K562 (cell line): Measurements from ENCODE around the gene SP6. TPM values are rescaled to one million over a fixed set of nuclear protein-coding genes. Genes with fewer than 3 reads are reported as not detected.

Experiments
- BRF1 ChIP-seq: IDR thresholded peaks from 3 replicates; pipeline ENCODE4 v1.6.1; 2011; ENCODE audit warnings: borderline replicate concordance, mild to moderate bottlenecking; ENCODE audit not compliant: insufficient read length; ENCODE audit errors: extremely low read depth
- CEBPB ChIP-seq: fragments of 450-650 bp; IDR thresholded peaks from 2 replicates; pipeline ENCODE4 v1.6.1; 2016; ENCODE audit warnings: missing genetic modification characterization, missing compliant biosample characterization
- DIDO1 ChIP-seq: fragments of 450-650 bp; IDR thresholded peaks from 2 replicates; pipeline ENCODE4 v1.6.1; 2016; ENCODE audit warnings: low read depth, missing biosample characterization, missing genetic modification characterization
- FOXK1 ChIP-seq: sonication (generic); formaldehyde crosslinking; IDR thresholded peaks from 2 replicates; pipeline ENCODE4 v1.8.0; 2022; ENCODE audit warnings: missing genetic modification reagents, mild to moderate bottlenecking, borderline replicate concordance
- HNRNPK ChIP-seq: fragments of 200-400 bp; formaldehyde crosslinking; IDR thresholded peaks from one replicate; pipeline ENCODE4 v1.6.1; 2018; ENCODE audit warnings: mild to moderate bottlenecking, low read depth, low read length; ENCODE audit not compliant: poor library complexity, severe bottlenecking
- NEUROD1 ChIP-seq: fragments of 150-350 bp; IDR thresholded peaks from 2 replicates; pipeline ENCODE4 v1.6.1; 2014; ENCODE audit warnings: borderline replicate concordance, low read length, low read depth; ENCODE audit not compliant: partially characterized antibody
- PCBP2 ChIP-seq: fragments of 200-400 bp; formaldehyde crosslinking; IDR thresholded peaks from 2 replicates; pipeline ENCODE4 v1.6.1; 2018; ENCODE audit warnings: low read length, low read depth, mild to moderate bottlenecking, moderate library complexity; ENCODE audit not compliant: poor library complexity, severe bottlenecking
- PML ChIP-seq: IDR thresholded peaks from 2 replicates; pipeline ENCODE4 v1.6.1; 2012; ENCODE audit warnings: low read length, inconsistent platforms
- RBM15 ChIP-seq: fragments of 200-400 bp; formaldehyde crosslinking; IDR thresholded peaks from 2 replicates; pipeline ENCODE4 v1.6.1; 2018; ENCODE audit warnings: mild to moderate bottlenecking, low read length, moderate library complexity; ENCODE audit not compliant: insufficient read depth
- RUNX1 ChIP-seq: sonication (generic); IDR thresholded peaks from 2 replicates; pipeline ENCODE4 v1.6.1; 2016; ENCODE audit warnings: antibody characterized with exemption, low read depth
- SIN3B ChIP-seq: fragments of 450-650 bp; IDR thresholded peaks from 2 replicates; pipeline ENCODE4 v1.6.1; 2017; ENCODE audit warnings: low read depth, mild to moderate bottlenecking, moderate library complexity
- SMARCA5 ChIP-seq: fragments of 450-650 bp; IDR thresholded peaks from 2 replicates; pipeline ENCODE4 v1.6.1; 2016
- TAF1 ChIP-seq: IDR thresholded peaks from 2 replicates; pipeline ENCODE4 v1.6.1; 2011; ENCODE audit warnings: mild to moderate bottlenecking, low read length, moderate library complexity; ENCODE audit not compliant: insufficient read depth, control insufficient read depth, severe bottlenecking; ENCODE audit errors: extremely low read depth
- XRCC4 ChIP-seq: IDR thresholded peaks from one replicate; pipeline ENCODE4 v1.6.1; 2011; ENCODE audit not compliant: insufficient read depth, insufficient read length; ENCODE audit errors: extremely low read depth
- ZNF347 ChIP-seq: fragments of 450-650 bp; formaldehyde crosslinking; IDR thresholded peaks from 2 replicates; pipeline ENCODE4 v1.4.0; 2020; ENCODE audit warnings: low read depth, mild to moderate bottlenecking, moderate library complexity
- ZNF76 ChIP-seq: fragments of 250-450 bp; sonication (Bioruptor Pico); IDR thresholded peaks from 2 replicates; pipeline ENCODE4 v1.4.0; 2020; ENCODE audit warnings: mild to moderate bottlenecking, moderate library complexity, borderline replicate concordance
- ZNF780A ChIP-seq: fragments of 250-450 bp; sonication (Bioruptor Pico); IDR thresholded peaks from 2 replicates; pipeline ENCODE4 v1.5.0; 2021; ENCODE audit warnings: mild to moderate bottlenecking
- polyA plus RNA-seq, 8 experiments: library from polyadenylated mRNA; depleted of rRNA in 4 of 8; stranded (reverse) in 5 of 8; unstranded in 3 of 8; fragments of >200 nt; fragmentation: Nextera tagmentation in 2 of 8; fragmentation: Illumina TruSeq in 1 of 8; extraction: Ambion mirVana in 2 of 8; extraction: Trizol in 1 of 8; gene quantifications; 2 replicates each; pipeline versions ENCODE4 v1.2.1 to v1.2.3, GENCODE V29; 2011 to 2014; ENCODE audit warnings: inconsistent platforms in 1 of 8, missing spikeins in 1 of 8
- total RNA-seq, 7 experiments: library from RNA; depleted of rRNA in 6 of 7; stranded (reverse); fragments of >200 nt in 6 of 7; fragmentation: Illumina TruSeq in 2 of 7; extraction: Trizol in 2 of 7; gene quantifications; 2 replicates each; pipeline versions ENCODE4 v1.2.1 to v1.2.3, GENCODE V29; 2011 to 2021; ENCODE audit warnings: low replicate concordance in 1 of 7
- TF ChIP-seq, protein P1 (sequence below): fragments of 250-450 bp; sonication (Bioruptor Pico); IDR thresholded peaks from 2 replicates; pipeline ENCODE4 v1.8.0; 2021; ENCODE audit warnings: borderline replicate concordance, mild to moderate bottlenecking, moderate library complexity; ENCODE audit not compliant: poor library complexity, severe bottlenecking
- TF ChIP-seq, protein P2 (sequence below), 2 experiments: fragments of 450-650 bp; conservative IDR thresholded peaks; 2 replicates each; pipeline ENCODE4 v1.6.1; 2017; ENCODE audit warnings: mild to moderate bottlenecking in 2 of 2, moderate library complexity in 2 of 2
- TF ChIP-seq, protein P3 (sequence below): fragments of 250-450 bp; sonication (Bioruptor Pico); IDR thresholded peaks from 2 replicates; pipeline ENCODE4 v1.5.0; 2022; ENCODE audit warnings: mild to moderate bottlenecking
- TF ChIP-seq, protein P4 (sequence below): fragments of 200-400 bp; formaldehyde crosslinking; IDR thresholded peaks from 2 replicates; pipeline ENCODE4 v1.6.1; 2017; ENCODE audit warnings: mild to moderate bottlenecking, low read depth, low read length, moderate library complexity

The SP6 gene
- total and polyA plus RNA-seq, 9 of the 15 experiments (the other 6 are each of a cell fraction or from before 2014, with no cell fraction given), result 0.11 to 7.9 (median 2.2) TPM

DNA sequence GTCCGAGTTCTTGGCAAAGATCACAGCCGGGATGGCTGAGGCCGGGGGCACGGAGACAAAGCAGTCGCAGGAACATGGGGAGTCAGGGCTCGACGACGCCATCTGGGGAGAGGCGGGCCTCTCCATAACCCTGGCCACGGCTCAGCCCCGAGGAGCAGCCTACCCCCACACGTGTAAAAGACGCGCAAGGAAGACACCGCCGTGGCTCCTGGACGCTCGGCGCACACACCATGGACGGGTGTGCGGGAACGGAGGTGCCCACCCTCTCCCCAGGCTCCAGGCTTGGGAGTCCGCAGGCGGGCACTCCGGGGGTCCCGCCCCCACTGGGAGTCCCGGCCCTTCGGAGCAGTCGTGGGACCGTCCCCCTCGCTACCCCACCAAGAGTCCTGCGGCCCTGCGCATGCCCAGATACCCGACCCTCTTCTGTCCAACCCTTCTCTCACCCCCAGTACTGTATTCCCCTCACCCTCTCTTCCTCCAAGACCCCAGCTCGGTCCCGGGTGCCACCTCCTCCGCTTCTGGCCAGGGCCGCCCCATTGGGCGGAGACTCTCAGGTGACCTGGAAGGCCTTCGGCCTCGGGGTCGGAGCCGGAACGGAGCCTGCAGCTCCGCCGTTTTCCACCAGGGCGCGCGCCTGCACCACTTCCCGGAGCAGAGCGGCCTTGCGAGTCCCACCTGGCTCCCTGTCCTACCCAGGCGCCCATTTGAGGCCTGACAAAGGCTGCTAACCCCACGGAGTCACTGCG lies 10.0 kb downstream of the SP6 start, which contains the start of gene SCRN2 (continued):
- TF ChIP-seq, protein P1, sequence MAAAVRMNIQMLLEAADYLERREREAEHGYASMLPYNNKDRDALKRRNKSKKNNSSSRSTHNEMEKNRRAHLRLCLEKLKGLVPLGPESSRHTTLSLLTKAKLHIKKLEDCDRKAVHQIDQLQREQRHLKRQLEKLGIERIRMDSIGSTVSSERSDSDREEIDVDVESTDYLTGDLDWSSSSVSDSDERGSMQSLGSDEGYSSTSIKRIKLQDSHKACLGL (CRISPR knock-in tag), result no peak
- TF ChIP-seq FOXK1 (CRISPR knock-in tag), result no peak
- no peak for TF ChIP-seq RBM15
- TF ChIP-seq PCBP2, result no peak
- TF ChIP-seq TAF1, result peak; percentile 30
- TF ChIP-seq XRCC4, result no peak
- no peak for TF ChIP-seq SMARCA5
- no peak for TF ChIP-seq BRF1
- 0 out of 2 replicates have a peak, but pooled peaks have one; percentile 54 for TF ChIP-seq PML
- no peak for TF ChIP-seq HNRNPK
- TF ChIP-seq, protein P2, sequence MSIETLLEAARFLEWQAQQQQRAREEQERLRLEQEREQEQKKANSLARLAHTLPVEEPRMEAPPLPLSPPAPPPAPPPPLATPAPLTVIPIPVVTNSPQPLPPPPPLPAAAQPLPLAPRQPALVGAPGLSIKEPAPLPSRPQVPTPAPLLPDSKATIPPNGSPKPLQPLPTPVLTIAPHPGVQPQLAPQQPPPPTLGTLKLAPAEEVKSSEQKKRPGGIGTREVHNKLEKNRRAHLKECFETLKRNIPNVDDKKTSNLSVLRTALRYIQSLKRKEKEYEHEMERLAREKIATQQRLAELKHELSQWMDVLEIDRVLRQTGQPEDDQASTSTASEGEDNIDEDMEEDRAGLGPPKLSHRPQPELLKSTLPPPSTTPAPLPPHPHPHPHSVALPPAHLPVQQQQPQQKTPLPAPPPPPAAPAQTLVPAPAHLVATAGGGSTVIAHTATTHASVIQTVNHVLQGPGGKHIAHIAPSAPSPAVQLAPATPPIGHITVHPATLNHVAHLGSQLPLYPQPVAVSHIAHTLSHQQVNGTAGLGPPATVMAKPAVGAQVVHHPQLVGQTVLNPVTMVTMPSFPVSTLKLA (conservative IDR thresholded peaks at IDR 0.05), result peak in 1 of 2 experiments; percentile 79
- no peak for TF ChIP-seq ZNF347 (CRISPR knock-in tag)
- TF ChIP-seq, protein P3, sequence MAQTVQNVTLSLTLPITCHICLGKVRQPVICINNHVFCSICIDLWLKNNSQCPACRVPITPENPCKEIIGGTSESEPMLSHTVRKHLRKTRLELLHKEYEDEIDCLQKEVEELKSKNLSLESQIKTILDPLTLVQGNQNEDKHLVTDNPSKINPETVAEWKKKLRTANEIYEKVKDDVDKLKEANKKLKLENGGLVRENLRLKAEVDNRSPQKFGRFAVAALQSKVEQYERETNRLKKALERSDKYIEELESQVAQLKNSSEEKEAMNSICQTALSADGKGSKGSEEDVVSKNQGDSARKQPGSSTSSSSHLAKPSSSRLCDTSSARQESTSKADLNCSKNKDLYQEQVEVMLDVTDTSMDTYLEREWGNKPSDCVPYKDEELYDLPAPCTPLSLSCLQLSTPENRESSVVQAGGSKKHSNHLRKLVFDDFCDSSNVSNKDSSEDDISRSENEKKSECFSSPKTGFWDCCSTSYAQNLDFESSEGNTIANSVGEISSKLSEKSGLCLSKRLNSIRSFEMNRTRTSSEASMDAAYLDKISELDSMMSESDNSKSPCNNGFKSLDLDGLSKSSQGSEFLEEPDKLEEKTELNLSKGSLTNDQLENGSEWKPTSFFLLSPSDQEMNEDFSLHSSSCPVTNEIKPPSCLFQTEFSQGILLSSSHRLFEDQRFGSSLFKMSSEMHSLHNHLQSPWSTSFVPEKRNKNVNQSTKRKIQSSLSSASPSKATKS, result no peak
- TF ChIP-seq SIN3B, result no peak
- TF ChIP-seq DIDO1, result no peak; the same call in 1 of the 2 replicates
- no peak for TF ChIP-seq CEBPB (tag)
- TF ChIP-seq ZNF76 (CRISPR knock-in tag), result no peak
- no peak for TF ChIP-seq ZNF780A (CRISPR knock-in tag)
- 0 out of 2 replicates have a peak, but pooled peaks have one; percentile 25 for TF ChIP-seq RUNX1
- TF ChIP-seq, protein P4, sequence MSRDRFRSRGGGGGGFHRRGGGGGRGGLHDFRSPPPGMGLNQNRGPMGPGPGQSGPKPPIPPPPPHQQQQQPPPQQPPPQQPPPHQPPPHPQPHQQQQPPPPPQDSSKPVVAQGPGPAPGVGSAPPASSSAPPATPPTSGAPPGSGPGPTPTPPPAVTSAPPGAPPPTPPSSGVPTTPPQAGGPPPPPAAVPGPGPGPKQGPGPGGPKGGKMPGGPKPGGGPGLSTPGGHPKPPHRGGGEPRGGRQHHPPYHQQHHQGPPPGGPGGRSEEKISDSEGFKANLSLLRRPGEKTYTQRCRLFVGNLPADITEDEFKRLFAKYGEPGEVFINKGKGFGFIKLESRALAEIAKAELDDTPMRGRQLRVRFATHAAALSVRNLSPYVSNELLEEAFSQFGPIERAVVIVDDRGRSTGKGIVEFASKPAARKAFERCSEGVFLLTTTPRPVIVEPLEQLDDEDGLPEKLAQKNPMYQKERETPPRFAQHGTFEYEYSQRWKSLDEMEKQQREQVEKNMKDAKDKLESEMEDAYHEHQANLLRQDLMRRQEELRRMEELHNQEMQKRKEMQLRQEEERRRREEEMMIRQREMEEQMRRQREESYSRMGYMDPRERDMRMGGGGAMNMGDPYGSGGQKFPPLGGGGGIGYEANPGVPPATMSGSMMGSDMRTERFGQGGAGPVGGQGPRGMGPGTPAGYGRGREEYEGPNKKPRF, result no peak
- TF ChIP-seq NEUROD1, result no peak
